ENCODE measurements around the gene VEGFC.

DNA sequence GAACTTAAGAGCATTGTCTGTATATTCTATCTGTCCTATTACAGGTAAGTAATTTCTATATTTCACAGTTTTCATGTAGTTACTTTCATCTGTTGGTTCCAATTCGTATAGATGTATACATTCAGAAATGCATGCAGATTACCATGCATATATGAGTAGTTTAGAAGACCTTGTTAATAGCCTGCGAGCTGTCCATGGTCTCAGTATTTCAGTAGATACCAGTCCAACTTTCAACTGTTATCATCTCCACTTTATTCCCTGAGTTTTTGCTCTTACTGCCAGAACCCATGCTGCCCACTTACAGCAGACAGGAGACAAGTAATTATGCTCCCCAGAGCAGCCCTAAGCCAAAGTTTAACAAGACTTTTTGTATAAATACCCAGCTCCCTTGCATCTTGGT, 37.7 kb downstream of the VEGFC start:
- TF ChIP-seq BHLHE40 (IDR thresholded peaks at IDR 0.05; ENCODE audit: borderline replicate concordance) (no peak), NFRKB (IDR thresholded peaks at IDR 0.05) (no peak), FOXM1 (IDR thresholded peaks at IDR 0.05; ENCODE audit: borderline replicate concordance) (no peak), SUZ12 (IDR thresholded peaks at IDR 0.05) (no peak), HDGF (IDR thresholded peaks at IDR 0.05; ENCODE audit: borderline replicate concordance) (no peak), TARDBP (IDR thresholded peaks at IDR 0.05) (no peak), ARNT (IDR thresholded peaks at IDR 0.05) (no peak), FOXK2 (IDR thresholded peaks at IDR 0.05) (no peak), CTBP1 (IDR thresholded peaks at IDR 0.05; ENCODE audit: borderline replicate concordance) (no peak), SP1 (IDR thresholded peaks at IDR 0.05) (no peak), FOXA1 (IDR thresholded peaks at IDR 0.05) (no peak), LEF1 (IDR thresholded peaks at IDR 0.05; ENCODE audit: borderline replicate concordance) (no peak), L3MBTL2 (conservative IDR thresholded peaks at IDR 0.05) (no peak), ELF4 (IDR thresholded peaks at IDR 0.05) (no peak)
